Fibroblast of pulmonary artery (primary cell): ENCODE data around the gene CHST15.

Source experiments
- DNase-seq: peaks from one replicate; pipeline ENCODE4 v3.0.0-alpha.2; 2010; ENCODE audit warnings: low read depth
- H3K4me3 ChIP-seq: replicated peaks from 2 replicates; pipeline ENCODE4 v1.5.1; 2011; ENCODE audit warnings: low read depth, mild to moderate bottlenecking, control low read depth, low read length, moderate library complexity
- CTCF ChIP-seq: IDR thresholded peaks from 2 replicates; pipeline ENCODE4 v1.5.1; 2011; ENCODE audit warnings: mild to moderate bottlenecking, control low read depth, low read length, inconsistent platforms; ENCODE audit errors: missing control alignments

The CHST15 gene

GRCh38 chr10:124124123-124124768 lies 30.8 kb upstream of the CHST15 start:
- H3K4me3 ChIP-seq, result no peak overlapping the region
- no peak for TF ChIP-seq CTCF
- no peak for DNase-seq

GRCh38 chr10:124123156-124123555 lies 29.8 kb upstream of the CHST15 start:
- DNase-seq, result no peak
- TF ChIP-seq CTCF, result no peak
- H3K4me3 ChIP-seq, result no peak overlapping the region

GRCh38 chr10:124122211-124122610 lies 28.8 kb upstream of the CHST15 start:
- TF ChIP-seq CTCF, result no peak
- no peak for DNase-seq

GRCh38 chr10:124120410-124121061 lies 27.1 kb upstream of the CHST15 start:
- TF ChIP-seq CTCF, result no peak
- no peak overlapping the region for H3K4me3 ChIP-seq
- no peak for DNase-seq

More at GRCh38 chr10:124122211-124122610, 28.8 kb upstream of the CHST15 start:
- H3K4me3 ChIP-seq, result no peak overlapping the region

GRCh38 chr10:124119946-124120345 lies 26.5 kb upstream of the CHST15 start:
- H3K4me3 ChIP-seq, result no peak overlapping the region
- no peak for TF ChIP-seq CTCF
- peak; percentile 64 for DNase-seq

GRCh38 chr10:124119216-124119615 lies 25.8 kb upstream of the CHST15 start:
- no peak for DNase-seq
- no peak overlapping the region for H3K4me3 ChIP-seq

More at GRCh38 chr10:124119216-124119615, 25.8 kb upstream of the CHST15 start:
- TF ChIP-seq CTCF, result no peak
